ENCODE measurements around the gene SORL1.
"Not testable (repeated sequence)": the region's sequence is repeated elsewhere in the genome, so short reads cannot be mapped to it uniquely, and the experiment has no call there.

The SORL1 gene

DNA sequence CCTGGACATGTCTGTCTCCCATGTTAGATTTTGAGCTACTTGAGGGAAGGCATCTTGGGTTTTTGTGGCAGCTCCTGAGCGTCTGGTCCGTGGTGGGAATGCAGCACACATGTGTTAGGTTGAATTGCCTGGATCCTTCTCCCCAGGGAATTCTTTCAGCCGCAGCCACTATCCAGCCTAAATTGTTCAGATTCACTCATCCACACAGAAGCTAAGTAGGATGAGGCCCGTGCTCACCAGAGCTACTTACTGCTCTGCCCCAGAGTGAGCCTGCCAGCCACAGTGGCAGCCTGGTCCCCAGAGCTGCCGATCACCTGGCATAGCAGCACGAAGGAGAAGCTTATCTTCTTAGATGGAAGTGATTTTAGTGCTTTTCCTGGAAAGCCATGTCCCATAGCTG, 35.1 kb downstream of the SORL1 start:
- no peak overlapping the region for H3K4me3 Mint-ChIP-seq
- no peaks in the 10 kb centered on the region for H3K27me3 Mint-ChIP-seq
- H3K27ac Mint-ChIP-seq: no peak overlapping the region
- H3K4me1 Mint-ChIP-seq (ENCODE audit: low read depth): peaks cover 47% of the 10 kb centered on the region
- peaks cover 4% of the 10 kb centered on the region for H3K9me3 Mint-ChIP-seq
- peaks cover 63% of the 10 kb centered on the region for H3K36me3 Mint-ChIP-seq (ENCODE audit: low read depth)

DNA sequence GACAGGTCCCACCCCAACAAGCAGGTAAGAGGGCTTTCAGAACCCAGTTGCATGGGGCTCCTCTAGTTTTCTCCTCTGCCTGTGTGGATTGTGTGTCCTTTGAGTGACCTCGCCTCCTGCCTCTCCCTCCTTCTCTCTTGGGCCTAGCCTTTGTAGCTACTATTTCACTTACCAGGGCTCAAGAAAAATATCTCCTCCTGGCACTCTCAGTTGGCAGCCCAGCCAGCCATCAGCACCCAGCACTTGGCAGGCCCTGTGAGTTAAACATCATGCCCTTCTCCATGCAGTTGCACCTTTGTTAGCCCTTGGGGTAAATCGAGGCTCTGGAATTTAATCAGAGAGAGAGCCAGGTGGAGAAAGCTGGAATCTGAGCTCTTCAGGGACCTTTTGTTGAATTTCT, 36.1 kb downstream of the SORL1 start:
- Mint-ChIP-seq H3K9me3 (peaks cover 4% of the 10 kb centered on the region), H3K4me1 (ENCODE audit: low read depth) (peaks cover 40% of the 10 kb centered on the region), H3K36me3 (ENCODE audit: low read depth) (peaks cover 63% of the 10 kb centered on the region), H3K27ac (peak overlapping the region; percentile 42), H3K27me3 (no peaks in the 10 kb centered on the region), H3K4me3 (no peak overlapping the region)

DNA sequence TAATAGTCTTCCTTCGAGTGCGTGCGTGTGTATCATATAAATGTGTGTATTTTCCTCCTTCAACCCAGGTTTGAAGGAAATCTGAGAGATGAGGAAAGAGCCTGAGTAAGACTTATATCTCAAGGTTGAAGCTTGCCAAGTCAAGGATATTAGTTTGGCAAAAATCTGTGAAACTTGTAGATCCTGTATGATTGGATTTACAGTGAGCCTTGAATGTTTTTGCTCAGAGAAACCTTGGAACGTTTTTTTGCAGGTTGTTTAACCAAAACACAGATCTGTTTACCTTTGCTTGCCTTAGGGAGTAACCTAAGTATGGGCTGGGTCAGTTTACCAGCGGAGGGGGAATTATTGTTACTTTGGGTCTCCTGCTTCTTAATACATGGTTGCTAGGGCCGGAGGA, 36.5 kb downstream of the SORL1 start:
- Mint-ChIP-seq H3K27ac (no peak overlapping the region), H3K36me3 (ENCODE audit: low read depth) (peaks cover 61% of the 10 kb centered on the region), H3K4me1 (ENCODE audit: low read depth) (peaks cover 40% of the 10 kb centered on the region), H3K9me3 (peaks cover 4% of the 10 kb centered on the region), H3K4me3 (no peak overlapping the region), H3K27me3 (no peaks in the 10 kb centered on the region)

DNA sequence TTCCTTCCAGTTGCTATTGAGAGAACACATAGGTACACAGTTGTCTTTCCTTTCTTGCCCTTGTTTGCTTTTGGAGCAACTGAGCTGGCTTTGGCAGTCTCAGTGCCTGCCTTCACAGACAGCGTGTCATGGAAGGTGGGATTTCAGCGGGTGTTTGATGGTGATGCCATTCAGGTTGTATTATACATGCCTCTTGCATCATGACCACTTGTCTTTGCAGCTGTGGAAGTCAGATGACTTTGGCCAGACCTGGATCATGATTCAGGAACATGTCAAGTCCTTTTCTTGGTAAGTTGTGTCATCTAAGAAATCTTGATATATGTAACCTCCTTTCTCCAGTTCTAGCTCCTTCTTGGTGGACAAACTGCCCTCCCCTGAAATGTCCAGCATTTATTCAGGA, 37.7 kb downstream of the SORL1 start:
- peak overlapping the region; percentile 21 for H3K27ac Mint-ChIP-seq
- no peak overlapping the region for H3K4me3 Mint-ChIP-seq
- H3K36me3 Mint-ChIP-seq (ENCODE audit: low read depth): peaks cover 51% of the 10 kb centered on the region
- H3K4me1 Mint-ChIP-seq (ENCODE audit: low read depth): peaks cover 43% of the 10 kb centered on the region
- H3K9me3 Mint-ChIP-seq: no peaks in the 10 kb centered on the region
- no peaks in the 10 kb centered on the region for H3K27me3 Mint-ChIP-seq

DNA sequence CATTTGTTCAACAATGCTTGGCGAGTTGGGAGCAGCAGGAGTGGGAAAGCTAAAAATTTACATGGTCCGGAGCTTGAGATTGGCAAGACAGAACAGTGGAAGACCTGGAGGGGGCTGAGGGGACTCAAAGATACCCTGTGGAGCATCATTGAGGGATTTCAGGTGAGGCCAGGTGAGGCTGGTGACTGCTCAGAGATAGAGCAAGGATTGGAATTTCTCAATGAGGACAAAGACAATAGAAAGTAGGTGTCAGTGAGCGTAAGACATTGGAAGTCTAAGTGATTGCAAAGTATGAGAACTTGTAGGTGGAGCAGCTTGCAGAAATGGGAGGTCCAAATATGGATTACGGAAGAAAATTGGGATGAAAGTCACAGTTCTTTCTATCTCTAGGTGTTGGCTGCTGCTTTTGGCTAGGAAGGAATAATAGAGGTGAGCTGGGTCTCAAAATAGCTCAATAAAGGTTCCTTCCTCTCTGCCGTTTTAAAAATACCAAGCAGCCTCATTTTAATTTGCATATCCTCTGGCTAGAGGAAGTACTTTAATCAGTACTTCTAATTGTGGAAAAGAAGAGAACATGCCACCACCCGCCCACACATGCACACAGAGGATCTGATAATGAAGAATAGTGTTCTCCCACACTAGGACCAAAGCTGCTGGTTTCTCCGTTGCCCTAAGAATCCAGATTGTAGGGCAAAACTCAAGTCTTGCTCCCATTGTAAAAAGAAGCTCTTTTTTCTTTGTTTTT, 42.4 kb downstream of the SORL1 start:
- H3K4me1 Mint-ChIP-seq (ENCODE audit: low read depth): peaks cover 65% of the 10 kb centered on the region
- no peaks in the 10 kb centered on the region for H3K27me3 Mint-ChIP-seq
- H3K36me3 Mint-ChIP-seq (ENCODE audit: low read depth): peaks cover 57% of the 10 kb centered on the region
- peak overlapping the region; percentile 89 for H3K27ac Mint-ChIP-seq
- no peaks in the 10 kb centered on the region for H3K9me3 Mint-ChIP-seq
- H3K4me3 Mint-ChIP-seq: peak overlapping the region; percentile 31

DNA sequence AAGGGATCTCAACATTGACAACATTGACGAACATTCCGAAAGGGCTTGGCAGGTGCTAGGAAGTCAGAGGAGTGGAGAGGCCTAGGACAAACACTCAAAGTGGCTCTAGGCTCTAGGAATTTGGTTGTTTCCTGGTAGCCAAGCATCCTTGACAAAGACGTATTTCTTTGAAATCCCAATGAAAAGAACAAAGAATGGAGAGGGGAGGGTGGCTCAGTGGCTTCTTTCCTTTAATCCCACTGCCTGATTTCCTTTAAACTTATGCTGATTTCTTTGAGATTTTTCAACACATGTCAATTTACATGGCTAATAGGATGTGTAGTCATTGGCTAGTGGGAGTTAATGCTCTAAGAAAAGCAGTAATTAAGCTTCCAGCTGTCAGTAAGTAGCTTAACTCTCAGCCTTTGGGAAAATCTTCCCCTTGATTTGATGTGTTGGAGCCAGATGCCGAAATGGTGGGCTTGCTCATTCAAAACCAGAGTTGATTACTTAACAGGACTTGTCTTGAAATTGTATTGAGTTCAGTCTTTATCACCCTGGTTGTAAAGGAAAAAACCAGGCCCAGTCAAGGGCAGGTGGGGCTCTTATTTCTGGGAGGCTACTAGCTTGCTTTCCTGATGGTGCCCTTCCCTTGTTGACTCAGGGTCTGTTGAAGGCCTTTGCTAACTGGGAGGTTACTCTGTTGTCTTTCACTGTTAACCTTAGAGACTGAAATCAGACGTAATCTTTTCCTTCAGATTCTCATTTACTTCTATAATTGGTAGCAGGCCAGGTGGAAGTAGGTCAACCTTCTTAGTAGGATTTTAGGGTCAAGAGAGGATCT, 45.3 kb downstream of the SORL1 start:
- Mint-ChIP-seq H3K27me3 (no peaks in the 10 kb centered on the region), H3K27ac (no peak overlapping the region), H3K4me1 (ENCODE audit: low read depth) (peaks cover 78% of the 10 kb centered on the region), H3K36me3 (ENCODE audit: low read depth) (peaks cover 59% of the 10 kb centered on the region), H3K4me3 (no peak overlapping the region), H3K9me3 (peaks cover 4% of the 10 kb centered on the region)

DNA sequence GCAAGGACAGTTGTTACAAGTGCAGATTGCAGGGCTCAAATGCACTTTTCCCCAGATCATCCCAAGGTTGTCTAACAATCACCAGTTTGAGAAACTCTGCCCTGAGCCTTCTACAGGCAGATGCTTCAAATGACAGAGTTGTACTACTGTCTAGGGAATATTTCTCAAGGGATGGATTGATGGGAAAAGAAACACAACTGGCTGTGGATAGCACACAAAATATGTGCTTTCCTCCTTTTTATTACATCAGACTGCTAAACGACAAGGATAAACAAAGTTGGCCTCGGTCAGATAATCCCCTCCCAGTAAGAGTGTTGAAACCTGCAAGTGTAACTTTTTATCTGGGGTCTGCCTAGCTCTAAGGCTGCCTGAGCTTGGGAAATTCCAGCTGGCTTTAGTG, 47.3 kb downstream of the SORL1 start:
- Mint-ChIP-seq H3K27ac (no peak overlapping the region), H3K27me3 (no peaks in the 10 kb centered on the region), H3K4me1 (ENCODE audit: low read depth) (peaks cover 65% of the 10 kb centered on the region), H3K36me3 (ENCODE audit: low read depth) (peaks cover 78% of the 10 kb centered on the region), H3K4me3 (no peak overlapping the region), H3K9me3 (peaks cover 4% of the 10 kb centered on the region)

DNA sequence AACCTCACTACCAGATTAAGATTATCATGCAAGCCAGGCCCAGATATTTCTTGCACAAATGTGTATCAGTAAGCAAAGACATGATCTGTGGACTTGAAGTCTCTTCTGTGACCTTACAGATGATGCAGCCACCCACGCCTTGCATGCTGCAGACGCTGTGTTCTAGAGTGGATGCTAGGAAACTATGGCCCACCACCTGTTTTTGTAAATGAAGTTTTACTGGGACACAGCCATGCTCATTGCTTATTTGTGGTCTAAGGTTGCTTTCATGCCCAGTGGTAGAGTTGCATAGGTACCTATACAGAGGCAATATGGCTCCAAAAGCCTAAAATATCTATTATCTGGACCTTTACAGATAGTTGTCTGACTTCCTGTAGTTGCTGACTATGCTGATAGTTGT, 48.2 kb downstream of the SORL1 start:
- no peak overlapping the region for H3K27ac Mint-ChIP-seq
- H3K27me3 Mint-ChIP-seq: no peaks in the 10 kb centered on the region
- peaks cover 64% of the 10 kb centered on the region for H3K4me1 Mint-ChIP-seq (ENCODE audit: low read depth)
- no peak overlapping the region for H3K4me3 Mint-ChIP-seq
- H3K9me3 Mint-ChIP-seq: peaks cover 6% of the 10 kb centered on the region
- H3K36me3 Mint-ChIP-seq (ENCODE audit: low read depth): peaks cover 87% of the 10 kb centered on the region

DNA sequence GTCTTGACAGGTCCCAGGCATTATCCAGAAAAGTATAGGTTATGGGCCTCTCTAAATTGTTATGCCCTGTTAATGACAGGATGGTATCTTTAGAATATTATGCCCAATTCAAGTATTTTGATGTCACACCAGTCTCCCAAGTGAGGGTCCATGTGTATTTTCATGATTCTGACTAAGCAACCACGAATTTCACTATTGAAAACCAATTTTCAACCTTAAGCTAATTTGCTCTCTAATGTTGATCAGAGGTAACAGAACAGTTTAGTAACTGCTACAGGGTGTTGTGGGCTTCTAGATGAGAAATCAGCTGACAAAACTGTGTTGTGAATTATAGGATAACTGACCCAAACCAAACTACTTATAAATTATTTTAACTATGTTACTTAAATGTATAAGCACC, 48.6 kb downstream of the SORL1 start:
- Mint-ChIP-seq H3K27ac (peak overlapping the region; percentile 8), H3K27me3 (no peaks in the 10 kb centered on the region), H3K4me3 (no peak overlapping the region), H3K36me3 (ENCODE audit: low read depth) (peaks cover 88% of the 10 kb centered on the region), H3K9me3 (peaks cover 10% of the 10 kb centered on the region), H3K4me1 (ENCODE audit: low read depth) (peaks cover 60% of the 10 kb centered on the region)

DNA sequence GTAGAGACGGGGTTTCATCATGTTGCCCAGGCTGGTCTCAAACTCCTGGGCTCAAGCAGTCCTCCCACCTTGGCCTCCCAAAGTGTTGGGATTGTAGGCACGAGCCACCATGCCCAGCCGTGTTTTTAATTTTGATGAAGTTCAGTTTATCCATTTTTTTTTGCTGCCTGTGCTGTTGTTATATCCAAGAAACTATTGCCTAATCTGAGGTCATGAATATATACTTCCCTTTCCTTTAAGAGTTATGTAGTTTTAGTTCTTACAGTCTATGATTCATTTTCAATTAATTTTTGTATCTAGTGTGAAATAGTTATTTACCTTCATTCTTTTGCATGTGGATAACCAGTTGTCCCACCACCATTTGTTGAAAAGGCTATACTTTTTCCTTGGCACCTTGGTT, 50.9 kb downstream of the SORL1 start:
- Mint-ChIP-seq H3K4me1 (ENCODE audit: low read depth) (peaks cover 53% of the 10 kb centered on the region), H3K27ac (no peak overlapping the region), H3K9me3 (peaks cover 23% of the 10 kb centered on the region), H3K27me3 (no peaks in the 10 kb centered on the region), H3K36me3 (ENCODE audit: low read depth) (peaks cover 86% of the 10 kb centered on the region), H3K4me3 (no peak overlapping the region)

DNA sequence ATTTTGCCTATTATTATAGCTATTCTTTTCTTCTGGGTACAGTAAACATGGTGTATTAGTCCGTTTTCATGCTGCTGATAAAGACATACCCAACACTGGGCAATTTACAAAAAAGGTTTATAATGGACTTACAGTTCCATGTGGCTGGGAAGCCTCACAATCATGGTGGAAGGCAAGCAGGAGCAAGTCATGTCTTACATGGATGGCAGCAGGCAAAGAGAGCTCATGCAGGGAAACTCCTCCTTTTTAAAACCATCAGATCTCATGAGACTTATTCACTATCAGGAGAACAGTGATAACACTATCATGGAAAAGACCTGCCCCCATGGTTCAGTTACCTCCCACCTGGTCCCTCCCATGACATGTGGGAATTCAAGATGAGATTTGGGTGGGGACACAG, 54.1 kb downstream of the SORL1 start:
- H3K27ac Mint-ChIP-seq, H3K27me3 Mint-ChIP-seq, H3K4me3 Mint-ChIP-seq: not testable (repeated sequence)
- Mint-ChIP-seq H3K4me1 (ENCODE audit: low read depth) (peaks cover 52% of the 10 kb centered on the region), H3K9me3 (peaks cover 22% of the 10 kb centered on the region), H3K36me3 (ENCODE audit: low read depth) (peaks cover 82% of the 10 kb centered on the region)

DNA sequence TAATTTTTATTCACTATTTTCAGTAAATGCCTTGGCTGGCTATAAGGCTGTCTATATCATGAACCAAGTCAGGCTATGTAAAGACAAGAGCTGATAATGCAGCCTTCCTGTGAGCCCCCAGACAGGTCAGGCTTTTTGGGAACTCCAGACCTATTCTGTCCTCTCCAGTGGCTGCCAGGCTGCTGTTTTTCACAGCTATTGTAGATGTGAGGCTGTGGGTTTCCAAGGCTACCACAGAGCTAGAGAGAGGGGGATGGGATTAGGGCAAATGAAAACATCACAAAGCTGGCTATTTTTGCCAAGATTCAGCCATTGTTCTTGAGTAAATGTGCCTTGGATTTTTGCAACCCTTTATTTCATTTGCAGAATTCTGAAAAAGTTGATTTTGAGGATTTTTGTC, 56.3 kb downstream of the SORL1 start:
- H3K27ac Mint-ChIP-seq: peak overlapping the region; percentile 57
- peaks cover 59% of the 10 kb centered on the region for H3K4me1 Mint-ChIP-seq (ENCODE audit: low read depth)
- H3K27me3 Mint-ChIP-seq: no peaks in the 10 kb centered on the region
- H3K36me3 Mint-ChIP-seq (ENCODE audit: low read depth): peaks cover 82% of the 10 kb centered on the region
- H3K9me3 Mint-ChIP-seq: peaks cover 19% of the 10 kb centered on the region
- H3K4me3 Mint-ChIP-seq: no peak overlapping the region

DNA sequence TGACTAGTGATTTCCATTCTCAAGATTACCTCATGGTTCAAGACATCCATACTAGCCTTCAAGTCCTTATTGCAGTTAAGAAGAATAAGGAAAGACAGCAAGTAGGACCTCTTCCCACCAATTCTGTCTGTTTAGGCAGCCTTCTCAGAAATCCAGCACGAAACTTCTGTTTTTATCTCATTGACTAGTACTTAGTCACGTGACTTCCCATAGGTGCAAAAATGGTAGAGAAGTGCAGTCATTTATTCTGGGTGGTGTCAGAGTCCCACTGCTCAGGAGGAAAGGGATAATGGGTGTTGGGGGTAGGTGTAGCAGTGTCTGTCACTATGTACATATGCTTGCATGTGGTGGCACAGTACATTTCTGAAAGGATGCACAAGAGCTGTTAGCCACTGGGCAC, 58.3 kb downstream of the SORL1 start:
- Mint-ChIP-seq H3K36me3 (ENCODE audit: low read depth) (peaks cover 80% of the 10 kb centered on the region), H3K27ac (peak overlapping the region; percentile 11), H3K4me1 (ENCODE audit: low read depth) (peaks cover 70% of the 10 kb centered on the region), H3K9me3 (peaks cover 15% of the 10 kb centered on the region), H3K27me3 (no peaks in the 10 kb centered on the region), H3K4me3 (no peak overlapping the region)

DNA sequence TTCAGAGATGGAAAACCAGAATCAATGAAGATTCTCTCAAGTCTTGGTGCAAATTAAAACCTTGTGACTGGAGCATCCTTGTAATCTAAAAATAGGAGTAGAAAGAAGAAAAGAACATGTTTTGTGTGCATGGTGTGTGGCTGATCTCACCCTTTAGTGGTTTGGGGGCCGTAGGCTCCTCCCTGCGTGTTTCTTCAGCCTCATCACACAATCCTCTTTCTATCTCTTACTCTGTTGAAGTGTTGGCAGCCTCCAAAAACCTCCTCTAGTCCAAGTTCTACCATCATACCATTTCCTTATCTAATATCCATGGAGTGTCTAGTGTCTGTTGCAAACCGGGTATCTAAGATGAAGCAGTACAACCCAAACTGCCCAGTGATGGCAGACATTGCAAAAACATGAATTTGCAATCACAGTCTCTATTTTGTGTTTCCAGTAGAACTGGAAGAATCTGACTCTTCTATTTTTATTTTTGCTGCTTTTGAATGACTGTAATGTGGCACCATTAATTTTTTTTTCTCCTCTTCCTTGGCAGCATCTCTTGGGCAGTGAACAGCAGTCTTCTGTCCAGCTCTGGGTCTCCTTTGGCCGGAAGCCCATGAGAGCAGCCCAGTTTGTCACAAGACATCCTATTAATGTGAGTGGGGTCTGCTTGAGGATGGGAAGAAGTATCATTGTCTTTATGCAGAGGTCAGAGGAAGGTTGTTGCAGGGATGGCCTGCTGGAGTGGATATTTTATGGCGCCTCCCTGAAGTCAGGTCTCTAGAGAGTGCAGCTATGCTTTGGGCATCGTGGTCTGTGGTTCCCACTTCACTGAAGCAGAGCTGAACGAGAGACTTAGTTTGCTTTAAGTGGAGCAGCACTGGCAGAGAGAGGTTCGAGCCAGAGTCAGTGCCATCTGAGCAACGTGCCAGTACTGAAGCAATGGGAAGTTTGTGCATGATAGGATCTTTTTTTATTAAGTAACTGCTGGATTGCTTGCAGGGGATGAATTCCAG, 60.7 kb downstream of the SORL1 start:
- H3K27ac Mint-ChIP-seq: peak overlapping the region; percentile 5
- peaks cover 79% of the 10 kb centered on the region for H3K4me1 Mint-ChIP-seq (ENCODE audit: low read depth)
- H3K27me3 Mint-ChIP-seq: no peaks in the 10 kb centered on the region
- peaks cover 73% of the 10 kb centered on the region for H3K36me3 Mint-ChIP-seq (ENCODE audit: low read depth)
- H3K4me3 Mint-ChIP-seq: no peak overlapping the region
- no peaks in the 10 kb centered on the region for H3K9me3 Mint-ChIP-seq

Measured in stimulated activated naive CD8-positive, alpha-beta T cell treated with anti-CD3 and anti-CD28 coated beads, Interleukin-15, Interleukin-2, amounts not matched to agents 100 ng/mL and 50 ng/mL, for 24 hours (primary cell).